GM23338 (cell line): ENCODE data around the gene TUBGCP4. TPM values are rescaled to one million over a fixed set of nuclear protein-coding genes. Genes with fewer than 3 reads are reported as not detected.

Experiments used
- polyA plus RNA-seq: library from polyadenylated mRNA; unstranded; fragments of >200 nt; fragmentation: Nextera tagmentation; extraction: Ambion mirVana; gene quantifications from 2 replicates; pipeline ENCODE4 v1.2.1, GENCODE V29; 2016
- total RNA-seq: library from RNA; depleted of rRNA; stranded (reverse); fragments of >200 nt; shearing (Covaris generic); gene quantifications from 2 replicates; pipeline ENCODE4 v1.2.3, GENCODE V29; 2014; rRNA removed

The TUBGCP4 gene
- total and polyA plus RNA-seq, 2 experiments from 2014 or later, result 10.6 to 18.0 TPM

Other genes with a start within 250 kb of the TUBGCP4 start
- 14.3 and 16.5 TPM in 2 replicates for gene TMEM62, start 237.5 kb upstream of the TUBGCP4 start, total RNA-seq
- 2.2 and 3.4 TPM in 2 replicates for gene TMEM62, start 237.5 kb upstream of the TUBGCP4 start, polyA plus RNA-seq
- 15.7 and 33.5 TPM in 2 replicates for gene CCNDBP1, start 185.7 kb upstream of the TUBGCP4 start, total RNA-seq
- 16.6 and 23.9 TPM in 2 replicates for gene CCNDBP1, start 185.7 kb upstream of the TUBGCP4 start, polyA plus RNA-seq
- gene EPB42, start 150.1 kb upstream of the TUBGCP4 start, total RNA-seq, result not detected in 2 replicates
- gene EPB42, start 150.1 kb upstream of the TUBGCP4 start, polyA plus RNA-seq, result not detected in 2 replicates
- gene TGM5, start 104.2 kb upstream of the TUBGCP4 start, total RNA-seq, result not detected in 2 replicates
- gene TGM5, start 104.2 kb upstream of the TUBGCP4 start, polyA plus RNA-seq, result not detected in 2 replicates
- not detected in 2 replicates for gene TGM7, start 68.8 kb upstream of the TUBGCP4 start, total RNA-seq
- gene TGM7, start 68.8 kb upstream of the TUBGCP4 start, polyA plus RNA-seq, result 0.08 and 0.35 TPM in 2 replicates
- gene LCMT2, start 40.5 kb upstream of the TUBGCP4 start, total RNA-seq, result 6.0 and 7.1 TPM in 2 replicates
- gene LCMT2, start 40.5 kb upstream of the TUBGCP4 start, polyA plus RNA-seq, result 2.3 and 2.6 TPM in 2 replicates
- gene ZSCAN29, start 58 bp upstream of the TUBGCP4 start, total RNA-seq, result 40.5 and 48.3 TPM in 2 replicates
- gene ZSCAN29, start 58 bp upstream of the TUBGCP4 start, polyA plus RNA-seq, result 13.7 and 15.3 TPM in 2 replicates
- gene TP53BP1, start 122.1 kb downstream of the TUBGCP4 start, total RNA-seq, result 48.6 and 81.3 TPM in 2 replicates
- 15.5 and 17.7 TPM in 2 replicates for gene TP53BP1, start 122.1 kb downstream of the TUBGCP4 start, polyA plus RNA-seq
- gene MAP1A, start 146.5 kb downstream of the TUBGCP4 start, total RNA-seq, result 2.0 and 2.3 TPM in 2 replicates
- gene MAP1A, start 146.5 kb downstream of the TUBGCP4 start, polyA plus RNA-seq, result 0.81 and 0.85 TPM in 2 replicates
- 21.7 and 23.5 TPM in 2 replicates for gene PPIP5K1, start 219.1 kb downstream of the TUBGCP4 start, total RNA-seq
- 4.5 and 5.8 TPM in 2 replicates for gene PPIP5K1, start 219.1 kb downstream of the TUBGCP4 start, polyA plus RNA-seq
- 28.6 and 31.4 TPM in 2 replicates for gene CKMT1B, start 222.9 kb downstream of the TUBGCP4 start, total RNA-seq
- 36.8 and 41.2 TPM in 2 replicates for gene CKMT1B, start 222.9 kb downstream of the TUBGCP4 start, polyA plus RNA-seq
- 0.19 and 0.45 TPM in 2 replicates for gene STRC, start 247.7 kb downstream of the TUBGCP4 start, total RNA-seq
- gene STRC, start 247.7 kb downstream of the TUBGCP4 start, polyA plus RNA-seq, result 0.40 TPM in 1 of 2 replicates, not detected in the other